GM21515 (cell line): ENCODE measurements around the gene ADGRA1.

Source experiments
- ATAC-seq: cut with Tn5 transposase; IDR thresholded peaks from one replicate; pipeline ENCODE4 v1.9.1; 2021; ENCODE audit not compliant: unreplicated experiment

ADGRA1 gene

DNA sequence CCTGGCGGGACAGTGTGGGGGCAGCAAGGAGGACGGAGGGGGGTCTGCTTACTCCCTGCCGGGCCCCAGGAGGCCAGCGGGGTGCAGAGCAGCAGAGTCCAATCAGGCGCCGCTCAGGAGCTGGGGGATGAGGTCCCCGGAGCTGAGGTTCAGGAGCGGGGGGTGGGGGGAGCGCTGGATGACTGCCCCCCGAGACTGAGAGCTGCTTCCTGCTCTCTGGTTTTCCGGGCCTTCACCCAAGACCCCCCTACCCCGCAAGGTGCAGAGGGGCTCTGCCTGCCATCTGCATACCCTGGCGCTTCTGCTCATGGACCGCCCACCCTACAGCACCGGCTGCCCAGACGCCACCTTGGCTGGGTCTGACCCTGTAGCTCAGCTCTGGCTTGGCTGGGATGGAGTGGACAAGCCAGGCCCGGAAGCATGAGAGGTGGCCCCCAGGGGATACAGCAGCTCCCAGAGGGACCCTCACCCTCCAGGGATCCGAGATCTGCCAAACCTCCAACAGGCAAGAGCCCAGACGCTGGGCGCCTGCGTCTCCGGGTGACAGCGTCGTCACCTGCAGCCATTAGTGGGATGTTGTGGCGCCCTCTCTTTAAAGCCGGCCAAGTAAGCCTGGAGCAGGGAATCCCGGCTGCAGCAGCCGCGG lies 73.2 kb downstream of the ADGRA1 start:
- ATAC-seq = no peak

DNA sequence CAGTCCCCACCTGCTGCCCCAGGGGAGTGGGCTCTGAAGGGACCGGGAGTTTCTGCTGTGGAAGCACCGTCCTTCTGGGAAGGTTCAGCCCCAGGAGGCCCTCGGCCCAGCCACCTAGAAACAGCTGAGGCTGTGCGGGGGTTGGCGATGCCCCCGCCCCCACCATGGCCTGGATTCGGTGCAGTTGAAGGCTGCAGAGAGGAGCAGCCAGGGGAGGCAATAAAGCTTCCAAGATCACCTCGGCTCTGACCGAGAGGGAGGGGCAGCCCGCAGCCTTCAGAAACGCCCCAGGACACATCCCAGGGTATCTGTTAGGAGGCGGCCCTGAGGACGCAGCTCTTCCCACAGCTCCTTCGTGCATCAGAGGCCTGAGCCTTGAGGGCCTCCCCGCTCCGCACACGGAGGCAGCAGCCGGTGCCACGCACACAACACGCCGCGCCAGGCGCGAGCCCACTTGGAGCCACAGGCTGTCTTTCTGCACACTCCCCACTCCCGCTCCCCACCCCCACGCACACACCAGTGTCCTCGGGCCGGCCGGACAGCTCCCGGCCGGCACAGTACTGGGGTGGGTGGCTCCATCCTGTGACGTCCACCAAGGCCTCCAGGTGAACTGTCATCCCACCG lies 73.9 kb downstream of the ADGRA1 start:
- no peak for ATAC-seq

DNA sequence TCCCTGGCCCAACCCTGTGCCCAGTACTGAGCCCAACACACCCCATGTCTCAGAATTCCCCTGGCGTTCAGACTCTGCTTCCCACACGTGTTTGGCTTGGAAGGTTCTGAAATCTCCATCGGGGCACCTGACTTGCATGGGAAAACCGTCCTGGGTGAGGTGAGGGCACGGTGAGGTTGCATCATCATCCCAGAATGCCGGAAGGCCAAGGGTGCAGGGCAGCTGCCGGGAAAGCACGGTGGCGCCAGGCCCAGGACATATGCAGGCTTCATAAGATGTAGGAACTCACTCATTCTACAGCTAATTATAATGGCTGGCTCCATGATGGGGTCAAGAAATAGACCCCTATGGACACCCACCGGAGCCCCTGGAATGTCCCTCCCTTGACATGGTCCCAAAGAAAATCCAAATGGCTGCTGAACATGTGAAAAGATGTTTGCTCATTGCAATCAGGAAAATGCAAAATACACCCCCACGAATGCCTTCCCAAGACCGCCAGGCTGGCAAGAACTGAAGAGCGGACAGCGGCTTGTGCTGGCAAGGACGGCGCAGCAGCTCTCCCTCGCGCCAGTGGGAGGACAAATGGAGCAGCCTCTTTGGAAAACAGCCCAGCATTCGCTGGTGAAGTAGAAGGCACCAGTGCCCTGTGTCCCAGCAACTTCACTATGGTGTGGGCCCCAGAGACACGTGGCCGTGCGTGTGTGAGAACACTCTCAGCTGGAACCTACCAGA lies 74.6 kb downstream of the ADGRA1 start:
- no peak for ATAC-seq

DNA sequence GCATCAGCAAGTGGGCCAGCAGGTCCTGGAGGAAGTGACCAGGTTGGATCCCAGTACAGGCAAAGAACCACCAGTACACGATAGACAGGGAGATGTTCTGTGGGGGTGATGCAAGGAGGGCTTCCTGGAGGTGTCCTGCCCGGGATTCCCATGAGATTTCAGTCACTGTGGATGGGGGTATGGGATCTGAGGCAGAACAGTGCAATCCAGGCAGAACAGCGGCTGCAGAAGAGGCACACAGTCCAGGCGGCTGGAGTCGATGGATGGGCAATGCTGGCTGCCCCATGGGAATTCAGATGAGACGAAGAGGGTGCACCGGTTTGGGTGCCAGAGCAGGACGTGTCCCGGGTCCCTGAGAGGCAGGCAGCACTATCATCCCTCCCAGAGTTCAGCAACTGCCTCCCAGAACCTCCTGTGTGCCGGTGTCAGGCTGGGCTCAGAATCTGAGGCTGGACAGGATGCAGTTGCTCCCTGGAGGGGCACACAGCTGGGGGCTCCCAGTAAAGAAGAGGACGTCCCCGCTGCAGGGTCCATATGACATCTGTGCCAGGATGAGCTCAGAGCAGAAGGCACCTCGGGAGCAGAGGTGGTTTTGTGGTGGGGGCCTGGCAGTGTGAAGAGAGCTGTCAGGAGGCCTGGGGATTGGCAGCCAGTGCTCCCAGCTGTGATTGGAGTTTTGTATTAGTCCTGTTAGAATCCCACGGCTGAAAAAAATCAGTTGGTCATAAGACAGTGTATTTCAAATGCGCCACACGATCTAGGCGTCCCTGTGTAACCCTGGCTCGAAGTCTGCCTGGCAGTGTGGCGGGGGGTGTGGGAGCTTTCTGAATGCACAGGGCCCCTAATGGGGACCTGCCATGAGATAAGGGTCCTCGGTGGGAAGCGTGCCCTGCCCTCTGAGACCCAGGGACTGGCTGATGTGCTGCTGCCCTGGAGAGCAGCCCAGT lies 75.5 kb downstream of the ADGRA1 start:
- no peak for ATAC-seq

DNA sequence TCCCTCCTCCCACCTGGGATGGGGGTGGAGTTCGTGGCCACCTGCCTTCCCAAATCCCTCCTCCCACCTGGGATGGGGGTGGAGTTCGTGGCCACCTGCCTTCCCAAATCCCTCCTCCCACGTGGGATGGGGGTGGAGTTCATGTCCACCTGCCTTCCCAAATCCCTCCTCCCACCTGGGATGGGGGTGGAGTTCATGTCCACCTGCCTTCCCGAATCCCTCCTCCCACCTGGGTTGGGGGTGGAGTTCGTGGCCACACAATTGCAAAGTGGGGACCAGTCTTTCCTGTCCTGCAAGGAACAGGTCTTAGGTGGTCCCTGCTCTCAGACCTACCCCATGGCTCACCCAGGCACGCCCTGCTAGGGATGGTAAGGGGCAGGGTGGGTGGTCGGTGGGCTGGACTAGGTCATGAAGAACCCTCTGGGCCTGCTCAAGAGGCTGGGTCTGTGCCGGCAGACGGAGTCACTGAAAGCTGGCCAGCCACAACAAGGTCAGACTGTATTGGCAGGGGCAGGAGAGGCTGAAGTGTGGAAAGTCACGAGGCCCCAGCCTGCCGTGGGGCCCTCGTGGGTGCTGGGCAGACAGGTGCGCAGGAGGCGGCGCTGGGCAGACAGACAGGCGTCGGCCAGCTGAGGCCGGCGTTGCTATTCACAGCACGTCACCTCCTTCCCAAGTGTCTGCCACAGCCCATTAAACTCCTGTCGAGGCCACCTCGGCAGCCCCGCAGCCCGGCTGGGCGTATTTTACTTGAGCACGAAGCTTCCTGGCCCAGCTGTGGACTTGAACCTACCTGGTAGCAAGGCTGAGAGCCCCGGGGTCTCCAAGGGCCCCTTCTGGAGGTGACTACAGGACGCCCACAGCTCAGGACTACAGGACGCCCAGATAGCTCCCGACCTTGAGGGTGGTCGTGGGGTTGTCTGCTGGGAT lies 76.4 kb downstream of the ADGRA1 start:
- ATAC-seq = no peak

DNA sequence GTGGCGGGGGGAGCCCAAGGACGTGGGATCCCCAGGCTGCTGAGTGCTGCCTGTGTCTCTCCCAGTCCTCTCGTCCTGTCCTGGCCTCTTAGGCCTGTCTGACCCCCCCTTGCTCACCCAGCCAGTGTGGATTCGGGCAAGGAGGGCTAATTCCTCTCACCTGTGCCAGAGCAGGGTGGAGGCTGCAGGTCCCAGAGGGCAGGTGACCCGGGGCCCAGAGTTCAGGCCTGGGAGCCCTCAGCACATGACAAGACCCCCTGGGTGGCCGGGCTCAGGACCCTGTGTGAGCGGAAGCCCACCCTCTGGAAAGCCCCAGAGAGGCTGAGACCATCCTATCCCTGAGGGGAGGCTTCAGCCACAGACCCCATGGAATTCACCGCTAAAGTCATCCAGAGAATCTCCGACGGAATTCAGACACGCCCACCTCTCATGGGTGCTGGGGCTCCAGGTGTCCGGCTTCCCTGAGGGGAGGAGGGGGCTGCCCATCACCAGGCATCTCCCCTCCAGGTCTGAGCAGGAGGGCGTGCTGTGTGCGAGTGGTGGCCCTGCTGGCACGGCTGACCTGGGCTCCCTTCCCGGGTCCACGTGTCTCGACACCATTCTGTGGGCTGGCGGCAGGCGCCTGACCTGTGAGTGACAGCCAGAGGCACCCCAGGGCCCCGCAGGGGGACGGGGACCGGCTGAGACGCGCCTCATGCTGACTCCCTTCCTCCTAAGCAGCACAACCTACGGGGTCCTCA lies 77.3 kb downstream of the ADGRA1 start:
- ATAC-seq = no peak

DNA sequence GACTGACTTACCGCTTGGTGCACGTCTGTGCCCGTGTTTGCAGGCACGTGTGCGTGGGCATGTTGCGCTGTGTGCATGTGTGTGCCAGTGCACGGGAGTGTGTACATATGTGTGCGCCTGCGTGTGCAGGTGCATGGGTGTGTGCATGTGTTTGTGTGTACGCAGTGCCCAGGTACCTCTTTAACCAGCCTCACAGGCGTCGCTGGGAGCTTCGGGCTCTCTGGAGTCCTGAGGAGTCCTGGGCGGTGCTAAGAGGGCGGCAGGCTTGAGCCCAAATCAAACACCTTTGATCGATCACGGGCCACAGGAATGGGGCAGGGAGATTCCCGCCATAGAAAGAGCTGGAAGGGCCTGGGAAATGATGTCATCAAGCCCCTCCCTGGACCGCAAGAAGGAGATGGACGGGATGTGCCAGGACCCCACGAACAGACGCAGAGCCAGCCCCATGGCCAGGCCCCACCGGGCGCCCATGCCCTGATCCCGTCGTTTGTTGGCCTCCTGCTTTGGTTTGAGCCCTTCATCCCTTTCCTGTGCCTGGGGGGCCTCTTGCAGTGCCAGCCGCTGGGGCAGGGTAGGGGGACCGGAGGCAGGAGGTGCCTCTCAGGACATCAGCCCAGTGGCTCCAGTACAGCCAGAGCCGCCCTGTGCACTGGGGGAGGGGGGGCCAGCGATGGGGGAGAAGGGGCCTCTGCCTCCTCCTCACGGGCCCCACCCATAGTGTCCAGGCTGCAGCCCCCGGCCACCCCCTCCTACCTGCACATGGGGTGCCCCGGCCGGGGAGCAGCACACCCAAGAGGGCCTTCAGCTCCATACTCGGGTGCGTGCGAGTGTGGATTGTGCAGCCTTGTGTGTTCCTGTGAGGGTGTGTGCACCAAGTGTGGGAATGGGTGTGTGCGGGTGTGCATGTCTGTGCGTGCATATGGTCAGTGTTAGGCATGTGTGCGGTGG lies 78.1 kb downstream of the ADGRA1 start:
- ATAC-seq = no peak

DNA sequence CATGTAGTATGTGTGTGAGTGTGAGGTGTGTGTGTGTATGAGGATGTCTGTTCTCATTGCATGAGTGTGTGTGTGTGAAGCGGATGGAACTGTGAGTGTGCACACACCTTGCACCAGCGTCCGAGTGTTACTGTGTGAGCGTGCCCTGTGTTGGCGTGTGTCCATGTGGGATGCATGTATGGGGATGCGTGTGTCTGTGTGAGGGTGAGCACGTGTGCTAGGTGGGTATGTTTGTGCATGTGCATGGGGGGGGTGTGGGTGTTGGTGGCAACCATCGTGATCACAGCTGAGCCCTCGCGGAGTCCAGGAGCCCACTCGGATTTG lies 78.7 kb downstream of the ADGRA1 start:
- ATAC-seq = no peak

DNA sequence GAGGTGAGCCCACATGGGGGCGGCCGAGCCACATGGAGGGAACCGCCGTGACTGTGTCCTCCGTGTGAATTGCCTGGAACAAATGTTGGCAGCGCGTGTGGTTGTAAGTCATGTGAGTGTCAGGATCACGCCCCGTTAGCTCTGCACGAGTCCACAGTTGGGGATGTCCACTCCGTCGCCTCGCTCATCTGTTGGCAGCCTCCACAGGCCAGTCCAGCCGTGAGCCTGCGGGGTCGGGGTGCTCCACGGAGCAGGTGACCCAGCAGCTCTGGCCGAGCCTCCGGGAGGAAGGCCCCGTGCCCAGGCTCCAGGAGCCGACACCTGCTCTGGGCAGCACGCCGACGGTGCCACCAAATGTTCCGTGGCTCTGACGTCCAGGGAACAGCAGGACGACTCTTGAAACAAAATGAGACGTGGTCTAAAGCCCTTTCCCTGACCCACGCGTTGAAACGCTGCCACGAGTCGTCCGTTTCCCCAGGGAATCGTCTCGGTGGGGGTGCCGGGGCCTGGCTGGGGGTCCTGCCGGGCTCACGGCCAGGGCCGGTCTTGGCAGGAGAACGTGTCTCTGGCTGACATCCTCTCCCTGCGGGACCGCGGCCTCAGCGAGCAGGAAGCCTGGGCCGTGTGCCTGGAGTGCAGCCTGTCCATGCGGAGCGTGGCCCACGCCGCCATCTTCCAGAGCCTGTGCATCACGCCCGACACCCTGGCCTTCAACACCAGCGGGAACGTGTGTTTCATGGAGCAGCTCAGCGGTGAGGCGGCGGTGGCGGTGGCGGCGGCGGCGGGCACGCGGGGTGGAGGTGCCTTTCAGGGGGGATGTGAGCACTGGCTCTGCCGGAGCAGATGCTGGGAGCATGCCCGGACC lies 79.3 kb downstream of the ADGRA1 start:
- no peak for ATAC-seq

DNA sequence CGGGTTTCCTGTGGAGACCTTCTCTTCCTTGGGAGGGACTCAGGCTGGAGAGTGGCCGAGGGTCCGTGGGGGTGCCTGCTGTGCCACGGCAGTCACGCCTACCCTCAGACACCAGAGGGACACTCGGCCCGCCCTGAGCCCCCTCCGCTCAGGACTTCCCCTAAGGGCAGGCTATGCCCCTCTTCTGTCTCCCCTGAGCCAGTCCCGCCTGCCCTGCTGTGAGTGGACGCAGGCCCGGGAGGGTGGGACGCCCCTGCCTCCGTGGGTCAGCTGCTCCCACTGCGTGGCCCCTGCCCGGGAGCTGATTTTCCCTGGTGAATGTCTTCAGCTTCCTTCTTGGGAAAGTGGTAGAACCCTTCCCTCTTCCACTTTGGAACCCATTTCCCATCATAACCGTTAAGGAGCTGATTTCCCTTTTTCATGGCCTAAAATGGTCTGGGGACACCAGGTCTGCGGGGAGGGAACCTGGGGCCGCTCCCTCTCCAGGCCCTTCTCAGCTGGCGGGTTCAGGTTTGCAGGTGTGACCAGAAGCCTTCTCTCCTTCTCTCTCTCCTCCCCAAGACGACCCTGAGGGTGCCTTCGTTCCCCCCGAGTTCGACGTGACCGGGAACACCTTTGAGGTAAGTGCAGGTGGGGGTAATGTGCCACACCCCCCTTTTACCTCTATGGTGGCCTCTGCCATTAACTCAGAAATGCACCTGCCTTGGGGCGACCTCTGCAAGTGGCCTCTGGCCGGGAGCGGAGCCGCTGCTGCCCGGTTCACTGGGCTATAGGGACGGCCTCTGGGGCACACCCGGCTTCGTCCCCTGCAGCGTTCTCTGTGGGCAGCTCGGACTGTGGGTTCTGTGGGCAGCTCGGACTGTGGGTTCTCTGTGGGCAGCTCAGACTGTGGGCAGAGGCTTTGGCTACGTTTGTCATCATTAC lies 80.2 kb downstream of the ADGRA1 start:
- ATAC-seq = no peak

DNA sequence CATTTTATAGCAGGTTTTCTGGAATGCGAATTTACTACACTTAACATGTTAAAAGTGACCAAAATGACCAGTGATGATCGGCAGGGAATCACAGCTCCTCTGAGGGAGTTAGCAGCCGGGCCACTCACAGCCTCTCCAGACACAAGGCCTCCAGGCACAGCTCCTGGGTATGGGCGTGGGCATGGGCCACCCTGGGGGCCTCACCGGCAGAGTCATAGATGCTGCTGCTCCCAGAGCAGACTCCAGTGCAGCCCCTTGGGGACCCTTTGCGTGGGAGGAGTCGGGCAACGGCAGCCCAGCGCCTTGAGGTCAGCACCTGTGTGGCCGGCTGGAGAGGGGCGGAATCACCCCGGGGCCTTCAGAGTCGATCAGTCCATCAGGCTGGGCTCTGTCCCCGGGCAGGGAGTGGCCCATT lies 80.9 kb downstream of the ADGRA1 start:
- no peak for ATAC-seq

DNA sequence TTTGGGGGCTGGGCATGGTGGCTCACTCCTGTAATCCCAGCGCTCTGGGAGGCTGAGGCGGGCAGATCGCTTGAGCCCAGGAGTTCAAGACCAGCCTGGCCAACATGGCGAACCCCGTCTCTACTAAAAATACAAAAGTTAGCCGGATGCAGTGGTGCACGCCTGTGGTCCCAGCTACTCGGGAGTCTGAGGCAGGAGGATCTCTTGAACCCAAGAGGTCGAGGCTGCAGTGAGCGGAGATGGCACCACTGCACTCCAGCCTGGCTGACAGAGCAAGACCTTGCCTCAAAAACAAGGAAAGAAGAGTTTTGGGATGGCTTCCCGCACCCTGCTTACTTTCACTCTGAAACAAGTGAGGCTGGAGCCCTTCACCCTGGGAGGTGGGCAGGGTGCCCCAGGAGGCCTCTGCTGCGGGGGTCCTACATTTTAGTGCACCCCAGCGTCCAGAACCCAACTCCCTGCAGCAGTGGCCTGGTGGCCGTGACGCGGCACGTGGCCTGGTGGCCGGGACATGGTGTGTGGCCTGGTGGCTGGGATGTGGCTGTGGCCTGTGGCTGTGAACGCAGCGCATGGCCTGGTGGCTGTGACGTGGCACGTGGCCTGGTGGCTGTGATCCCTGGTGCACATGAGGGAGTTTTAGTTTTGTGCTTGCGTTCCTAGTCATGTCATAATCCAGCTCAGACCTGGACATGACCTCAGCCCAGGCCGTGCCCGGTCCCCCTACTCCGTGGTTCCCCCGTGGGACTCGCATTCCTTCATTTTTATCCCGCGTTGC lies 81.6 kb downstream of the ADGRA1 start:
- ATAC-seq = no peak

DNA sequence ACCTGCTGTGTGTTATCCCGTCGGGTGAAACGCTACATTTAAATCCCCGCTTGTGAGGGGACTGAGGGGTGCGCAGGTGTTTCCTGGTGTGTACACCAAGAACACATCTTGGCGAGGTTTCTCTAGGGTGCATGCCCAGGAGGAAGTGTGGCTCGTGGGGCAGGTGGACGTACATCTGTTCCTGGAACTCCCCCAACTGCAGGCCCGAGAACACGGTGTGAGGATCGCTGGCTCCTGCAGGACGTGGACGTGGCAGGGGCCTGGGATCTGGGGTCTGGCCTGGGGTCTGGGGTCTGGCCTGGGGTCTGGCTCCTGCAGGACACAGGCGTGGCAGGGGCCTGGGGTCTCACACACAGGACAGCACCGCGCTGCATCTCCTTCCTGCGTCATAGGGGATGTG lies 82.4 kb downstream of the ADGRA1 start:
- ATAC-seq = no peak

DNA sequence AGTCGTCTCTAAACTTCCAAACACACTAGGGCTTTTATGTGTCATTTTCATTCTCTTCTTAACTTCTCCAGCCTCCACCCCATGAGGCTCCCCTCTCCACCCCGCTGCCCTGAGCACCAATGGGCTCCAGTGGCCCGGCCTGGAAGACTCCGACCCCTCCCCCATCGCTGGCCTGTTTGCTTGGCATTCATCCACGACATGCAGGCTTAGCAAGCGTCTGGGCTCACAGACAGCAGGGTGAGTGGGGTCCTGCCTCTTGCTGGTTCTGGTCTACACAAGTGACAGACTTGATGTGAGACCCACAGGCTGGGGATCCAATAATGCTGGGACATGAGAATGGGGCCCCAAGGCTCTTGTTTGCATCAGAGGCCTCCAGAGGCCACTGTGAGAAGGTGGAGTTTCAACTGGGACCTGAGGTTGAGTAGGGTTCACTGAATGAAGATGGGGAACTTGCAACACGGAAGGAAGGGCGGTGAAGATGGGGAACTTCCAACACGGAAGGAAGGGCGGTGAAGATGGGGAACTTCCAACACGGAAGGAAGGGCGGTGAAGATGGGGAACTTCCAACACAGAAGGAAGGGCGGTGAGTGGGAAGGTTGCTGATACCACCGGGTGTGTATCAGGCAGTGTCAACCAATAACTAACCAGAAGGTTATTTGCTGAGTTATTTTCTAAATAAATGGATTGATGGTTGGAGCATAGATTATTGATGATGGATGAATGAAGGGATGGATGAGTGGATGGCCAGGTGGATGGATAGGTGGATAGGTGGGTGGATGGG lies 86.3 kb downstream of the ADGRA1 start:
- no peak for ATAC-seq

DNA sequence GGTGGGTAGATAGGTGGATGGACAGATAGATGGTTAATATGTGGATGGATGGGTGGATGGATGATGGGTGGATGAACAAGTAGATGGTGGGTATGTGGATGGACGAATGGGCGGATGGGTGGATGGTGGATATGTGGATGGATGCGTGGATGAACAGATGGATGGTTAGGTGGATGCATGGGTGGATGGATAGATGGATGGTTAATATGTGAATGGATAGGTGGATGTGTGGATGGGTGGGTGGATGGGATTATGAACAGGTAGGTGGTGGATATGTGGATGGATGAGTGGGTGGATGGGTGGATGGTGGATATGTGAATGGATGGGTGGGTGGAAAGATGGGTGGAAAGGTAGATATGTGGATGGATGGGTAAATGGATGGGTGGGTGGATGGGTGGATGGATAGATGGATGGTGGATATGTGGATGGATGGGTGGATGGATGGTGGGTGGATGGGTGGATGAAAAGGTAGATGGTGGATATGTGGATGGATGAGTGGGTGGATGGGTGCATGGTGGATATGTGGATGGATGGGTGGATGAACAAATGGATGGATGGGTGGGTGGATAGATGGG lies 87.1 kb downstream of the ADGRA1 start:
- no peak for ATAC-seq
